ENCODE results near the gene RFNG. TPM values are rescaled to one million over a fixed set of nuclear protein-coding genes. Genes with fewer than 3 reads are reported as not detected.

Gene RFNG
- total RNA-seq, 1 donor, result 33.3 TPM

DNA sequence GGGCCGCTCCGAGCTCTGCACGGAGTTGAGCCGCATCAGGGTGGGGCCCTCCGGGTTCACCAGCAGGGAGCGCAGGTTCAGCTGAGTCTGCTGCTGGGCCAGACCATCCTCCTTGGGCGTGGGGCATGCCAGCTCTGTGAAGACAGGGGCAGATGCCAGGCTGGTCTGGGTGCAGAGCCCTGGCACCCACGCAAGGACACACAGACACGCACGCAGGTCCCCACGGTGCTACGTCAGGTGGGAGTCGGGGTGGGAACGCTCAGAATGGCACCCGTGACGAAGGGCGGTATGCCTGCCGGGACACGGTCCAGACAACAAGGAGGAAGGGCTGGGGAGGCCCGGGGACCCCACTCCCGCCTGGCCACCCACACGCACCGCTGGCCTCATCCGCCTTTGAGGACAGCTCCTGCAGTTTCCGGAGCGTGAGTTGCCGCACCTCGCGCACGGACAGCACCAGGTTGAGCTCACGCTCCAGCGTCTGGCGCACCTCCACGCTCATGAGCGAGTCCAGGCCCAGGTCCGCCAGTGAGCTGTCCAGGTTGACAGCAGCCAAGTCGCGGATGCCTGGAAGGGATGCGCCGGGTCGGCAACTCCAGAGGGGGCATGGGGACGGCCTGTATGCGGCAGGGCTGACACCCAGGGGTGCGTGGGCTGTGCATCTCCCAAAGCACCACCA, 29.3 kb upstream of the RFNG start:
- H3K4me3 ChIP-seq (ENCODE audit: low read depth, low read length), result no peak overlapping the region
- DNase-seq (ENCODE audit: low read depth), result no peak
- no peak for TF ChIP-seq CTCF (IDR thresholded peaks at IDR 0.05; ENCODE audit: insufficient read depth, low read length)

DNA sequence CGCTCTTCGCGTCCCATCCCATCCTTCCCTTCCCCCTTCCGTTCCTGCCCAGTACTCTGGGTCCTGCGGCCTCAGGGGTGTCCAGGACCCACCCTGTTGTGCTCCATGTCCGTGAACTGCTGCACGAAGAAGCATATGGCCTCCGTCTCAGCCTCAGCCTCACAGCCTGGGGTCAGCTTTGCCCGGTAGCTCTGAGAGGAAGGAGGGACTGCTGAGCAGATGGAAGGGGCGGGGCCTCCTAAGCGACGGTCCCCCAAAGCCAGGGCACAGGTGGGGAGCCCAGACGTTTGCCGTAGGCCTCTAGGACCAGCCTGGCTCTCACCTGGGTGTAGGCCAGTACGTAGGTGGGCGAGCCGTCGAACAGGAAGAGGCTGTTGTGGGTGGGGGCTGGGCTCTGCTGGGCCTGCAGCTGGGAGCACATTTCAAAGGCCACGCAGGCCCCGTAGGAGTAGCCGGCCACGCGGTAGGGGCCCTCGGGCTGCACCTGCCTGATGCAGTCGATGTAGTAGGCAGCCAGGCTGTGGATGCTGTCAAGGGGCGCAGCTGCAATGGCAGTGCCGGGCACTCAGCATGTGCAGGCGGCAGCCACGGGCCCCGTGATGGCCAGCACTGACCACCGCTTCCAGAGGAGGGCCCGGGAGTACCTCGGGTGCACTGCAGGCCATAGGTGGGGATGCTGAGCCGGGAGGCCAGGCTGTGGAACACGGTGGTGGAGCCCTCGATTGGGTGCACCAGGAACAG, 28.6 kb upstream of the RFNG start:
- TF ChIP-seq CTCF (IDR thresholded peaks at IDR 0.05; ENCODE audit: insufficient read depth, low read length), result no peak
- no peak overlapping the region for H3K4me3 ChIP-seq (ENCODE audit: low read depth, low read length)
- DNase-seq (ENCODE audit: low read depth), result no peak

GRCh38 chr17:82079001-82079677, 27.5 kb upstream of the RFNG start:
- DNase-seq (ENCODE audit: low read depth), result no peak
- TF ChIP-seq CTCF (IDR thresholded peaks at IDR 0.05; ENCODE audit: insufficient read depth, low read length), result no peak
- no peak overlapping the region for H3K4me3 ChIP-seq (ENCODE audit: low read depth, low read length)

GRCh38 chr17:82078433-82078832, 26.8 kb upstream of the RFNG start:
- no peak for TF ChIP-seq CTCF (IDR thresholded peaks at IDR 0.05; ENCODE audit: insufficient read depth, low read length)
- no peak for DNase-seq (ENCODE audit: low read depth)
- H3K4me3 ChIP-seq (ENCODE audit: low read depth, low read length), result no peak overlapping the region

DNA sequence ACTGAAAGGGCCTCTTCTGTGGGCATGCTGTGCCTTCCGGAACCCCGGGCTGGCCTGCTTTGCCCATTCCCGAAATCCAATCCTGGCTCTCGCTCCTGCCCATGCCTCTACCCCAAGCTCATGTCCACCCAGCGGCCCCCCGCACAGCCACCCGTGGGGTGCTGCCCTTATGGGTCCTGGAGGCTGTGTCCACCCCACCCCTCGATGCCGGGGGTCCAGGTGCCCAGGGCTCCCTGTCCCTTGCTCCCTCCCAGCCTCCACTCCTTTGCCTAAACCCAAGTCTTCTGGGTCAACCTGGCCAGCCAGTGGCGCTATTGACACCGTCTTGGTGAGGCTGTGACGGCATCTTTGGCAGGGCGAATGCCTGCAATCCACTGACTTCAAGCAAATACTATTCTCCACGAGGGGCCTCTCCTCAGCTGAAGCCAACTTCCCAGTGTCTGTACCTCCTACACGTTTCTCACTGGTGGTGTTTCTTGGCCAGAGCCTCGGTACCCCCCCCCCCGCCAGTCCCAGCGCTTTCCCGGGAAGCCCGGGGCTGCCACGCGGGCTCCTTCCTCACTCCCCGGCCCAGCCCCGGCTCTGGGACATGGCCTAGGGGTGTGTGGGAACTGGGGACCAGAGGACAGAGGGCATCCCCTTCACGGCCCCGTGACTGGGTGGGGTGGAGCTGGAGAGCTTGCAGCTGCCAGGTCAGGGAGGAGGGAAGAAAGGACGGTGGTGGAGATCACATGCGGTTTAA, 26.2 kb upstream of the RFNG start:
- DNase-seq (ENCODE audit: low read depth), result no peak
- TF ChIP-seq CTCF (IDR thresholded peaks at IDR 0.05; ENCODE audit: insufficient read depth, low read length), result no peak

DNA sequence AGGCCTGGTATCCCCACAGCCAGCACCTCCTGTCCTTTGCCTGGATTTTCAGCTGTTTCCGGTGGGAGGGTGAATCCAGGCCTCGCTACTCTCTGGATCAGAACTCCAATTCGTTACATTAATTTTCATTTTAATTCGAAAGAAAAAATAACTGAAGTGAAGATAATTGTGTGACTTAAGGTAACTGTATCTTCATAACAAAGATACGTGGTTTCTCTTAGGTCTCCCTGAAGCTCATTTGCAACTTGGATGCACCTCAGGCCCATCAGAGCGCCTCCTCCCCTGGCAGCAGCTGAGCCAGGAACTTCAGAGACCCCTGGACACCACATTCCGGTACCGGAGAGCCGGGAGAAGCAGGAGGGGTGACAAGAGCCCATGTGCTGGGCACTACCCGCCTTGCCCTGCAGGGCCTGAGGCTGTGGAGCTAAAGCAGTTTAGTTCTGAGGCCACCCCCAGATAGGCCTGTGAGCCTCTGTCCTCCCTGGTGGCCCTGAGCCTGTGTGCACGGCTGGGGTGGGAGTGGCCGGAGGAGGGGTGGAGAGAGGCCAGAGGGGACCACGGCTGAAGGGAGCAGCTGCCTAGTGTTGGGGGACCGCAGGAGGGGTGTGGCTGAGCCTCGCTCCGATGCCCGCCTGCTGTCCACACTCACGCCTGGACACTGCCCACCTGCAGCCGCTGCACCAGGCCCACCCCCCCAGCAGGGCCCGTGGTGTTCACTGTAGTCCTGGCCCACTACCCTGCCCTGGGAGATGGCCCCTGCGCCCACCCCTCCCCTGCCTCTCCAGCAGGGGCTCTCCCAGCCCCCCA, 25.4 kb upstream of the RFNG start:
- no peak for TF ChIP-seq CTCF (IDR thresholded peaks at IDR 0.05; ENCODE audit: insufficient read depth, low read length)
- no peak for DNase-seq (ENCODE audit: low read depth)
- no peak overlapping the region for H3K4me3 ChIP-seq (ENCODE audit: low read depth, low read length)

More for the DNA sequence above, 26.2 kb upstream of the RFNG start:
- H3K4me3 ChIP-seq (ENCODE audit: low read depth, low read length), result no peak overlapping the region
